GM21576 (cell line): ENCODE data around the gene MEGF9.
A peak's percentile ranks its signal among the peaks of the same experiment; 100 is the strongest.
"Not testable (repeated sequence)": the region's sequence is repeated elsewhere in the genome, so short reads cannot be mapped to it uniquely, and the experiment has no call there.

Experiments
- ATAC-seq: cut with Tn5 transposase; IDR thresholded peaks from one replicate; pipeline ENCODE4 v1.9.1; 2021; ENCODE audit warnings: mild to moderate bottlenecking, moderate library complexity; ENCODE audit not compliant: unreplicated experiment

MEGF9 gene

GRCh38 chr9:120714088-120714845 is at the start of gene MEGF9:
TSS of gene MEGF9 (minus strand) at chr9:120714470. CDS start at chr9:120714358, 112 bp downstream.
- ATAC-seq = peak; percentile 92

GRCh38 chr9:120761006-120761405 is 46.7 kb upstream of the MEGF9 start:
- ATAC-seq = no peak

GRCh38 chr9:120759755-120760400 is 45.6 kb upstream of the MEGF9 start:
- ATAC-seq = no peak

- no peak for ATAC-seq
Observed at GRCh38 chr9:120758544-120758943, 44.3 kb upstream of the MEGF9 start.

GRCh38 chr9:120757026-120757913 is 43.0 kb upstream of the MEGF9 start:
- ATAC-seq = no peak

- ATAC-seq = no peak
Observed at GRCh38 chr9:120756531-120756930, 42.3 kb upstream of the MEGF9 start.

- no peak for ATAC-seq
Observed at GRCh38 chr9:120755810-120756434, 41.7 kb upstream of the MEGF9 start.

GRCh38 chr9:120755044-120755443 is 40.8 kb upstream of the MEGF9 start:
- ATAC-seq = peak; percentile 67

- no peak for ATAC-seq
Observed at GRCh38 chr9:120750421-120750820, 36.2 kb upstream of the MEGF9 start.

- ATAC-seq = not testable (repeated sequence)
Observed at GRCh38 chr9:120746366-120746765, 32.1 kb upstream of the MEGF9 start.

- ATAC-seq = no peak
Observed at GRCh38 chr9:120745278-120745677, 31.0 kb upstream of the MEGF9 start.

GRCh38 chr9:120742951-120743416 is 28.7 kb upstream of the MEGF9 start:
- no peak for ATAC-seq

- ATAC-seq = no peak
Observed at GRCh38 chr9:120741701-120742100, 27.4 kb upstream of the MEGF9 start.

- no peak for ATAC-seq
Observed at GRCh38 chr9:120741191-120741590, 26.9 kb upstream of the MEGF9 start.

- ATAC-seq = no peak
Observed at GRCh38 chr9:120740132-120740531, 25.9 kb upstream of the MEGF9 start.

- ATAC-seq = no peak
Observed at GRCh38 chr9:120737416-120738165, 23.3 kb upstream of the MEGF9 start.

- ATAC-seq = no peak
Observed at GRCh38 chr9:120736881-120737280, 22.6 kb upstream of the MEGF9 start.

- ATAC-seq = no peak
Observed at GRCh38 chr9:120735415-120736126, 21.3 kb upstream of the MEGF9 start.

GRCh38 chr9:120734607-120735410 is 20.5 kb upstream of the MEGF9 start:
- ATAC-seq = no peak
